IgD-negative memory B cell (primary cell): ENCODE results near the gene LTO1. TPM values are rescaled to one million over a fixed set of nuclear protein-coding genes. Genes with fewer than 3 reads are reported as not detected.
A peak's percentile ranks its signal among the peaks of the same experiment; 100 is the strongest.
"Not testable (repeated sequence)": the region's sequence is repeated elsewhere in the genome, so short reads cannot be mapped to it uniquely, and the experiment has no call there.

Experiments
- H3K27ac Mint-ChIP-seq, 3 donors: one replicate each; pipeline ENCODE4 v1.8.0; 2020 to 2022; ENCODE audit warnings: mild to moderate bottlenecking in 3 of 3, mixed read lengths in 3 of 3, moderate library complexity in 1 of 3
- H3K27me3 Mint-ChIP-seq: one replicate; pipeline ENCODE4 v1.8.0; 2021; ENCODE audit warnings: mixed read lengths
- H3K36me3 Mint-ChIP-seq: one replicate; pipeline ENCODE4 v1.8.0; 2020; ENCODE audit warnings: mild to moderate bottlenecking, mixed read lengths
- H3K4me1 Mint-ChIP-seq, 3 donors: one replicate each; pipeline ENCODE4 v1.8.0; 2020 to 2022; ENCODE audit warnings: mixed read lengths in 3 of 3, mild to moderate bottlenecking in 1 of 3
- H3K4me3 Mint-ChIP-seq, 4 donors: one replicate each; pipeline ENCODE4 v1.8.0; 2020 to 2022; ENCODE audit warnings: mild to moderate bottlenecking in 4 of 4, mixed read lengths in 4 of 4, moderate library complexity in 3 of 4
- H3K9me3 Mint-ChIP-seq, 3 donors: one replicate each; pipeline ENCODE4 v1.8.0; 2020 to 2021; ENCODE audit warnings: mixed read lengths in 3 of 3, mild to moderate bottlenecking in 1 of 3
- polyA plus RNA-seq: library from polyadenylated mRNA; unstranded; fragments of 300-500 nt; fragmentation: Illumina TruSeq; gene quantifications from one replicate; pipeline ENCODE4 v1.2.3, GENCODE V29; 2021

LTO1 gene
- polyA plus RNA-seq, 1 donor from 2014 or later, result 14.0 TPM

DNA sequence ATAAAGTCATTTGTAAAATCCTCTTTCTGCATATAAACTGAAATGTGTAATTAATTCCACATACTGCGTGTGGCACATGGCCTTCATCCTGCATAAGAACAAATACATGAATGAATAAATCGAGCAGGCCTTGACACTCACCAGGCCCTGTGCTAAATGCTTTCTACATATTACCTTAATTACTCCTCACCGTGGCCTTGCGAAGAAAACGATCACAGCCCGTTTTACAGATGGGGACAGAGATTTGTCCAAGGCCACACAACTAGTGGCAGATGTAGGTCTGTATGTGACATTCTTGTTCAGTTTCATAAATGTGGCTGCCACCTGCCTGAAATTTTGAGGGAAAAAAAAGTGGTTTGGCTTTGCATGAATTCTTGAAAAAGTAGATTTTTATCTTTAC is 40.0 kb downstream of the LTO1 start:
- H3K4me3 Mint-ChIP-seq, result peak overlapping the region in 1 of 4 donors; percentile 60
- H3K27me3 Mint-ChIP-seq, result peaks cover 36% of the 10 kb centered on the region

DNA sequence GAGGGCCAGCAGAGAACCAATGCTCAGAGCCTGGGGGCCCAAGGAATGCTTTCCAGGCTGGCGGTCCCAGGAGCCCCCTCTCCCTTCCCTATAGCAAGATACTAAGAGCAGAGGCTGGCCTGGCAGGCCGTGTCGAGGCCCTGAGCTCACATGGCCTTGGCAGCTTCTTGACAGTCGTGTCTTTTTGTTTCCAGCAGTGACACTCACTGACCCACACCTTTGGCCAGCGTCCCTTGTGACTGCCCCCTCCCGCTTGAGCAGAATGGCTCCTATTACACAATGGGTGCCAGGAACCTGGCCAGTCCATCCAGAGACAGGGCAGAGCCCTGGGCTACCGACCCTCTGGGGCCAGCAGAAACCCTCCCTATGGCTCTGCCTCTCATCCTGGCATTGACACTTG is 40.6 kb downstream of the LTO1 start:
- Mint-ChIP-seq H3K27ac (peak overlapping the region in 2 of 3 donors; percentile 26 to 75), H3K4me3 (peak overlapping the region in 2 of 4 donors; percentile 59 to 60), H3K36me3 (no peaks in the 10 kb centered on the region), H3K4me1 (peaks cover 2 to 8% (median 6%) of the 10 kb centered on the region in 3 donors), H3K9me3 (peaks cover 0 to 4% (median 4%) of the 10 kb centered on the region in 3 donors), H3K27me3 (peaks cover 35% of the 10 kb centered on the region)

More for the DNA sequence above, 40.0 kb downstream of the LTO1 start:
- Mint-ChIP-seq H3K36me3 (no peaks in the 10 kb centered on the region), H3K9me3 (no peaks in the 10 kb centered on the region), H3K27ac (peak overlapping the region in 1 of 3 donors; percentile 53), H3K4me1 (peaks cover 2 to 12% (median 11%) of the 10 kb centered on the region in 3 donors)

DNA sequence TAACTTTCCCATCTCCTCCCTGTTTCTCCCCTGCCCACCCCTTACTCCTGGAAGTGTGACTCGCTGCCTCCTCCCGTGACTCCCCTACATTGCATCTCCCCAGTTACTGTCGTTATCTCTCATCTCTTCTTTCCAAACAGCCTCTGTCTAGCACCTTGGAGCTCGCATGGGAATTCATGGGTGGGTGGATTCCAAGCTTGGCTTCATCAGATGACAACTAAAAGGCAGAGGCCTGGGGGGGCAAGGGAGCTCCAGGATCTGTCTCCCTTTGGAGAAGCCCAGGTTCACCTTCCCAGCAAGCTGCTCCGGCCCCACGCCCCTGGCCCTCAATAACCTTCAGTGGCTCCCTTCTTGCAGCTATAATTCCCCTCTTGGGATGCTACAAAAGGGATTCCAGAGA is 41.1 kb downstream of the LTO1 start:
- Mint-ChIP-seq H3K36me3 (peaks cover 1% of the 10 kb centered on the region), H3K4me3 (peak overlapping the region in 1 of 4 donors; percentile 28), H3K27me3 (peaks cover 32% of the 10 kb centered on the region), H3K4me1 (peaks cover 2 to 6% (median 5%) of the 10 kb centered on the region in 3 donors), H3K27ac (peak overlapping the region in 1 of 3 donors; percentile 75), H3K9me3 (peaks cover 0 to 6% (median 4%) of the 10 kb centered on the region in 3 donors)

DNA sequence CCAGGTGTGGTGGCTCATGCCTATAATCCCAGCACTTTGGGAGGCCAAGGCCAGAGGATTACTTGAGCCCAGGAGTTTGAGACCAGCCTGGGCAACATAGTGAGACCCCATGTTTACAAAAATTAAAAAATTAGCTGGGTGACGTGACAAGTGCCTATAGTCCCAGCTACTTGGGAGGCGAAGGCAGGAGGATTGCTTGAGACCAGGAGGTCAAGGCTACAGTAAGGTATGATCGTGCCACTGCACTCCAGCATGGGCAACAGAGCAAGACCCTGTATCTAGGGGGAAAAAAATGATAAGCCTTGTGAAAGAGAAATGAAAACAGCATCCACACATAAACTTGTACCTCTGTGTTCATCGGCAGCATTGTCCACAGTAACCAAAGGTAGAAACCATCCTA is 42.3 kb downstream of the LTO1 start:
- H3K9me3 Mint-ChIP-seq, result peaks cover 0 to 6% (median 4%) of the 10 kb centered on the region in 3 donors
- H3K4me1 Mint-ChIP-seq, result peaks cover 0 to 4% (median 0%) of the 10 kb centered on the region in 3 donors
- no peak overlapping the region for H3K27ac Mint-ChIP-seq
- peaks cover 26% of the 10 kb centered on the region for H3K27me3 Mint-ChIP-seq
- peaks cover 1% of the 10 kb centered on the region for H3K36me3 Mint-ChIP-seq
- peak overlapping the region in 1 of 4 donors; percentile 21 for H3K4me3 Mint-ChIP-seq

DNA sequence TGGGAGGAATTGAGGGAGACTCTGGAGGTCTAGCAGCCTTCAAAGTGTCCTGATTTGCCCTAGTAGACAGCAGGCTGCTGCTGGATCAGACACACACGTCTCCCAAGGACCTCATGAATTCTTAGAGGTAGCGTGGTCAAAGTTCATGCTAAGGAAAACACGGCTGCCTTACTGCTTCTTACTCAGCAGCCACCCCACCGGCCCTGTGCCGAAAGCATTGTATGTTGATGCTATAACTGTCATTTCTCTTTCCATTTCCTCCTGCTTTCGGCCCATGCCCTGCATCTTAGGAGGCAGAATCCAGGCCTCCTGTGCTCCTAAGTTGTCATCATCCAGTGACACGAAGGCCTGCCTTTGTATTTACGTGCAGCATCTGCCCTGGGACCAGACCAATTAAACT is 44.7 kb downstream of the LTO1 start:
- peaks cover 0 to 6% (median 4%) of the 10 kb centered on the region in 3 donors for H3K9me3 Mint-ChIP-seq
- no peak overlapping the region for H3K4me3 Mint-ChIP-seq
- H3K4me1 Mint-ChIP-seq, result no peaks in the 10 kb centered on the region
- H3K27me3 Mint-ChIP-seq, result peaks cover 11% of the 10 kb centered on the region
- H3K27ac Mint-ChIP-seq, result no peak overlapping the region
- peaks cover 1% of the 10 kb centered on the region for H3K36me3 Mint-ChIP-seq

DNA sequence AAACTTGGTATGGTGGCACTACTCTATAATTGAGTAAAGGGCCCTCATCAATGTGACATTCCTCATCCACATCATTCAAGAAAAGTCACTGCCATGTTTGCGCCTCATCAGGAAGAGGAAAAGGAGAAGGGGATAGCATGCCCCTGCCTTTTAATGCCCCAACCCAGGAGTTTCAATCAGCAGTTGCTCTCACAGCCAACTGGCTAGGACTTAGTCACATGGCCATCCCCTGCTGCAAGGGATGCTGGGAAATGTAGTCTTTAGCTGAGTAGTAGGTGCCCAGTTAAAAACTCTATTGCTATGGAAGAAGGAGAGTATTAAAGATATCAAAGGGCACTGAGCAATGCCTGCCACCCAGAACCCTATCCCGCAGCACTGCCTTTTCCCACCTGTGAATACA is 45.1 kb downstream of the LTO1 start:
- Mint-ChIP-seq H3K36me3 (peaks cover 1% of the 10 kb centered on the region), H3K9me3 (peaks cover 0 to 6% (median 4%) of the 10 kb centered on the region in 3 donors), H3K27ac (no peak overlapping the region), H3K4me1 (no peaks in the 10 kb centered on the region), H3K27me3 (peaks cover 9% of the 10 kb centered on the region), H3K4me3 (peak overlapping the region in 1 of 4 donors; percentile 32)

DNA sequence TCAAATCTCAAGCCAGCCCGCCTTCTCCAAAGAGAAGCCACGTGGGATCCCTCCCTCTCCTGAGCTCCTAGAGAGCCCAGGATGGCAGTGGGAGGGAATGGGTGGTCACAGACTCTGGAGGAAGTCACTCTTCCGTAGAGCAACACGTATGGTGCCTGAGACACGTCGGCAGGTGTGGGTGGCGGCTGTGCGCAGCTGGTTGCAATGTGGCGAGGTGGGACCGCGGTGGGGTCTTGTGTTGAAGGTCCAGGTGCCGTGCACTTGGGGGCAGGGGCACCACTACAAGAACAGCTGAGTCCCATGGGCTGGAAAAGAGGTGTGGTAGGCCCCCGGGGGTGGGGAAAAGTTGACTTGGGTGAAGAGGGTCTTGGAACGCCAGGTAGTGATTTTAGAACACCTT is 47.6 kb downstream of the LTO1 start:
- Mint-ChIP-seq H3K4me1 (no peaks in the 10 kb centered on the region), H3K36me3 (peaks cover 1% of the 10 kb centered on the region), H3K9me3 (peaks cover 0 to 6% (median 4%) of the 10 kb centered on the region in 3 donors), H3K27ac (no peak overlapping the region), H3K4me3 (no peak overlapping the region), H3K27me3 (peaks cover 6% of the 10 kb centered on the region)

DNA sequence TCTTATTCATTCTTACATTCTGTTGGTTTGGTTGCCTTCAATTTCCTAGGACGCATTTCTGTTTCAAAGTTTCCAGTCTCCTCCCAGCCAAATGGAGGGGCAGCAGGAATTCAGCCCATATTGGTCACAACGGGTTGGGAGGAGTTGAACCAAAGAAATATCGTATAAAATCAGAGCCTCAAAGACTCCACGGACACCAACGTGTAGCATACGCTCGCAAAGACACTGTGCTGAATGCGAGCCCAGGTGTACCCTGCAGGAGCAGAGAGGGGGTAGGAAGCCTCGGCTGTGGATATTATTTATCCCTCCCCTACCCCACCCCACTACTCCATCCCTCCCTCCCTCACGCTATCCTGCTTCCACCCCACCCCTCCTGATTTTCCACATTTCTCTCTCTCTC is 49.7 kb downstream of the LTO1 start:
- peaks cover 1% of the 10 kb centered on the region for H3K36me3 Mint-ChIP-seq
- peaks cover 4% of the 10 kb centered on the region for H3K27me3 Mint-ChIP-seq
- H3K9me3 Mint-ChIP-seq, result peaks cover 0 to 6% (median 4%) of the 10 kb centered on the region in 3 donors
- H3K4me3 Mint-ChIP-seq, result no peak overlapping the region
- H3K4me1 Mint-ChIP-seq, result no peaks in the 10 kb centered on the region
- H3K27ac Mint-ChIP-seq, result no peak overlapping the region

DNA sequence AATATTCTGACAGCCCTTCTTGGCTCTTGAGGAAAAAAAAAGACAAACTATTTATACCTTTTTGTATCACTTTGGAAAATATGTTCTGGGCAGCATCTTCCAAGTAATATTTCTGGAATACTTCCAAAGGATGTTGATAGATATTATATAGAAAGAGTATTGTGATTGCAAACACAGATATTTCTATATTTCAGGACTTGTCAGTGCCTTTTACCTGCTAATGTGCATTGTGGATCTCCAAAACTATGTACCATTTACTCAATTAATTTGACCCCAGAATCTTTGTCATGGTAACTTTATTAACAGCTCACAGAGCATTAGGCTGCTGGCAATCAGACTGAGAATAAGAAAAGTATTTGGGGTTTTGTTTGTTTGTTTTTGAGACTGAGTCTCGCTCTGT is 50.9 kb downstream of the LTO1 start:
- H3K27ac Mint-ChIP-seq, result no peak overlapping the region
- no peaks in the 10 kb centered on the region for H3K9me3 Mint-ChIP-seq
- H3K36me3 Mint-ChIP-seq, result no peaks in the 10 kb centered on the region
- H3K27me3 Mint-ChIP-seq, result peaks cover 4% of the 10 kb centered on the region
- H3K4me1 Mint-ChIP-seq, result no peaks in the 10 kb centered on the region
- no peak overlapping the region for H3K4me3 Mint-ChIP-seq

DNA sequence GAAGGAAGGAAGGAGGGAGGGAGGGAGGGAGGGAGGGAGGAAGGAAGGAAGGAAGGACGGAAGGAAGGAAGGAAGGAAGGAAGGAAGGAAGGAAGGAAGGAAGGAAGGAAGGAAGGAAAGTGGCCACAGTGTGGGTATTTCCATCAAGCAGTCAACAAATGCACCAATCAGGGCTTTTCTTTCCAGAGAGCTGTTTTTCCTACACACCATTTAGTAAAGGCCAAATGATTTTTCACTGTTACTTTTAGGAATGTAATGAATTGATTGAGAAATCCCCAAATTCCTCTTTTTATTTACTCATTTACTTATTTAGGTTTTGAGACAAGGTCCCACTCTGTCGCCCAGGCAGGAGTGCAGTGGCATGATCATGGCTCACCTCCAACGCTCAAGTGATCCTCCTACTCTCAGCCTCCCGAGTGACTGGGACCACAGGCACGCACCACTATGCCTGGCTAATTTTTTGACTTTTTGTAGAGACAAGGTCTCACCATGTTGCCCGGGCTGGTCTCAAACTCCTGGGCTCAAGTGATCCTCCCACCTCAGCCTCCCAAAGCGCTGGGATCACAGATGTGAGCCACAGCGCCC is 53.0 kb downstream of the LTO1 start:
- H3K4me1 Mint-ChIP-seq, result not testable (repeated sequence)

DNA sequence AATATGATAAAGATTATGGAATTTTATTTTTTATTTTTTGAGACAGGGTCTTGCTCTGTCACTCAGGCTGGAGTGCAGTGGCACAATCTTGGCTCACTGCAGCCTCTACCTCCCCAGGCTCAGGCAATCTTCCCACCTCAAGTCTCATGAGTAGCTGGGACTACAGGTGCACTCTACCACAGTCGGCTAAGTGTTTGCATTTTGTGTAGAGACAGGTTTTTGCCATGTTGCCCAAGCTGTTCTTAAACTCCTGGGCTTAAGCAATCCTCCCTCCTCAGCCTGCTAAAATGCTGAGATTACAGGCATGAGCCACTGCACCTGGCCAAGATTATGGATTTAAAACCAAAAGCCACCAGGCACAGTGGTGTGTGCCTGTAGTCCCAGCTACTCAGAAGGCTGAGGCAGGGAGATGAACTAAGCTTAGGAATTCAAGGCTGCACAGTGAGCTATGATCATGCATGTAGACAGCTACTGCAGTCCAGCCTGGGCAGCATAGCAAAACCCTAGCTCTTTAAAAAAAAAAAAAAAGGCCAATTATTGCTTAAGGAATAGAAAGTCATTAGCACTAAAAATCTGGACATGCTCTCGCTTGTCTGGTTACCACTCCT is 54.4 kb downstream of the LTO1 start:
- Mint-ChIP-seq H3K36me3 (no peaks in the 10 kb centered on the region), H3K4me1 (no peaks in the 10 kb centered on the region), H3K4me3 (no peak overlapping the region), H3K9me3 (no peaks in the 10 kb centered on the region), H3K27ac (no peak overlapping the region), H3K27me3 (peaks cover 17% of the 10 kb centered on the region)

More for the DNA sequence above, 53.0 kb downstream of the LTO1 start:
- peaks cover 13% of the 10 kb centered on the region for H3K27me3 Mint-ChIP-seq
- not testable (repeated sequence) for H3K27ac Mint-ChIP-seq, H3K4me3 Mint-ChIP-seq, H3K9me3 Mint-ChIP-seq, H3K36me3 Mint-ChIP-seq

DNA sequence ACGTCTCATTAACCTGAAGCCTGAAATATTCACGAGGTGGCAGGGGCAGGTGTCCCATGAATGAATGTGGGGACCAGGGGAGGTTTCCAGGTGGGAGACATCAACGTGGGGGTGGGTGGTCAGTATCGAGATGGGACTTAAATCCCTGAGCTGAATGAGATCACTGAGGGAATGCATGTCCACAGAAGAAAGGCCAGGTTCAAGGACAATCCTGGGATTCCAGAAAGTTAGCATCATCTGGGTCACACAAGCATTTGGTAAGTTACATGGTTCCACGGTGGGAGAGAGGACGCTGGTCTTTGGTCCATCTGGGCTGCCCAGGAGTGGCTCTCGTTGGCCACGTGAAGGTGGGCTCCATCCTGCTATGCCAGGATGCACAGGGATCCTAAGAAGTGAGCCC is 56.9 kb downstream of the LTO1 start:
- H3K4me3 Mint-ChIP-seq, result no peak overlapping the region
- H3K4me1 Mint-ChIP-seq, result no peaks in the 10 kb centered on the region
- H3K27ac Mint-ChIP-seq, result no peak overlapping the region
- H3K27me3 Mint-ChIP-seq, result peaks cover 17% of the 10 kb centered on the region
- no peaks in the 10 kb centered on the region for H3K9me3 Mint-ChIP-seq
- no peaks in the 10 kb centered on the region for H3K36me3 Mint-ChIP-seq

DNA sequence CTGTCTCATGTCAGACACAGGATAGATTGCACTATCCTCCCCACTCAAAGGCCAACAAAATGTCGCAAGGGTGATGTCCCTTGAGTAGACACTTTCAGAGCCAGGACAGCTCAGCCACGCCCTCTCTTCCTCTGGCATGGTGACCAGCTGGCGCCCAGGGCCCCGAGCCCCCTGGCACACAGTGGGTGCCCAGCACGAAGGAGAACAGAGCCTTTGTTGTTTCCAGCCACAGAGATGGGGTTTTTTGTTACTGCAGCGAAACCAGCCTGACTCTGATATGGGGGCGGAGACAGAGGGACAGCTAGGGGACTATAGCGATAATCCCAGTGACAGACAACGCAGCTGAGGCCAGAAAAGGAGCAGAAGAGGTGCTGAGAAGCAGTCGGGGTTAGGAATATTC is 57.5 kb downstream of the LTO1 start:
- Mint-ChIP-seq H3K27ac (no peak overlapping the region), H3K4me3 (no peak overlapping the region), H3K4me1 (no peaks in the 10 kb centered on the region), H3K9me3 (no peaks in the 10 kb centered on the region), H3K36me3 (no peaks in the 10 kb centered on the region), H3K27me3 (peaks cover 17% of the 10 kb centered on the region)

DNA sequence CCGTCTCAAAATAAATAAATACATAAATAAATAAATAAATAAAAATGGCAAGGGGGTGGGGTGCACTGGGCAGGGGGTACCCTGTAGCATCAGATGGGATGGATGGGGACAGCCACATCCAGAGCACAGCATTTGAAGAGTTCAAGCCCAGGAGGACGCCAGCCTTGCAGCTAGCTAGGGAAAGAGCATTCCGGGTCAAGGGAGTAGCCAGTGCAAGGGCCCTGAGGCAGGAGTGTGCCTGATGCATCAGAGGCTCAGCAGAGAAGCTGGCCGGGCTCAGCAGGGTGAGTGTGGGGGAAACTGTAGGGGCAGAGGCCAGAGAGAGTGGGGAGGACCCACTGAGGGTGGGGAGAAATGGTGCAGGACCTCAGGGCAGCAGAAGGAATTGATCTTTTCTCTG is 57.9 kb downstream of the LTO1 start:
- no peaks in the 10 kb centered on the region for H3K36me3 Mint-ChIP-seq
- peak overlapping the region in 1 of 3 donors; percentile 27 for H3K27ac Mint-ChIP-seq
- peaks cover 17% of the 10 kb centered on the region for H3K27me3 Mint-ChIP-seq
- H3K4me1 Mint-ChIP-seq, result no peaks in the 10 kb centered on the region
- H3K9me3 Mint-ChIP-seq, result no peaks in the 10 kb centered on the region
- H3K4me3 Mint-ChIP-seq, result no peak overlapping the region
